Measurements from ENCODE around the gene KRT82. TPM values are rescaled to one million over a fixed set of nuclear protein-coding genes. Genes with fewer than 3 reads are reported as not detected.

KRT82 gene
- total RNA-seq, 2 donors from 2014 or later: not detected

GRCh38 chr12:52437508-52437907, 31.4 kb upstream of the KRT82 start:
- H3K4me1 ChIP-seq (ENCODE audit: control insufficient read depth in 1 of 2, low read depth in 2 of 2): no peaks in the 10 kb centered on the region
- TF ChIP-seq, protein P1, sequence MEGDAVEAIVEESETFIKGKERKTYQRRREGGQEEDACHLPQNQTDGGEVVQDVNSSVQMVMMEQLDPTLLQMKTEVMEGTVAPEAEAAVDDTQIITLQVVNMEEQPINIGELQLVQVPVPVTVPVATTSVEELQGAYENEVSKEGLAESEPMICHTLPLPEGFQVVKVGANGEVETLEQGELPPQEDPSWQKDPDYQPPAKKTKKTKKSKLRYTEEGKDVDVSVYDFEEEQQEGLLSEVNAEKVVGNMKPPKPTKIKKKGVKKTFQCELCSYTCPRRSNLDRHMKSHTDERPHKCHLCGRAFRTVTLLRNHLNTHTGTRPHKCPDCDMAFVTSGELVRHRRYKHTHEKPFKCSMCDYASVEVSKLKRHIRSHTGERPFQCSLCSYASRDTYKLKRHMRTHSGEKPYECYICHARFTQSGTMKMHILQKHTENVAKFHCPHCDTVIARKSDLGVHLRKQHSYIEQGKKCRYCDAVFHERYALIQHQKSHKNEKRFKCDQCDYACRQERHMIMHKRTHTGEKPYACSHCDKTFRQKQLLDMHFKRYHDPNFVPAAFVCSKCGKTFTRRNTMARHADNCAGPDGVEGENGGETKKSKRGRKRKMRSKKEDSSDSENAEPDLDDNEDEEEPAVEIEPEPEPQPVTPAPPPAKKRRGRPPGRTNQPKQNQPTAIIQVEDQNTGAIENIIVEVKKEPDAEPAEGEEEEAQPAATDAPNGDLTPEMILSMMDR (IDR thresholded peaks at IDR 0.05): no peak
- H3K4me3 ChIP-seq: no peak overlapping the region
- H3K27ac ChIP-seq: no peak overlapping the region
- H3K27me3 ChIP-seq (replicated peaks; ENCODE audit: insufficient read depth): no peaks in the 10 kb centered on the region
- DNase-seq (ENCODE audit: low spot score) (no peak), ATAC-seq (ENCODE audit: insufficient number of reproducible peaks, low FRiP score, low read depth) (no peak)
- no peaks in the 10 kb centered on the region for H3K9me3 ChIP-seq
- no peaks in the 10 kb centered on the region for H3K36me3 ChIP-seq

- Histone ChIP-seq H3K4me3 (no peak overlapping the region), H3K36me3 (no peaks in the 10 kb centered on the region), H3K27me3 (replicated peaks; ENCODE audit: insufficient read depth) (no peaks in the 10 kb centered on the region), H3K27ac (no peak overlapping the region), H3K9me3 (no peaks in the 10 kb centered on the region), H3K4me1 (ENCODE audit: control insufficient read depth in 1 of 2, low read depth in 2 of 2) (no peaks in the 10 kb centered on the region)
- ATAC-seq (ENCODE audit: insufficient number of reproducible peaks, low FRiP score, low read depth): no peak
- no peak for DNase-seq (ENCODE audit: low spot score)
- TF ChIP-seq, protein P1 (IDR thresholded peaks at IDR 0.05): no peak
Measured at GRCh38 chr12:52436828-52437474, 30.8 kb upstream of the KRT82 start.

DNA sequence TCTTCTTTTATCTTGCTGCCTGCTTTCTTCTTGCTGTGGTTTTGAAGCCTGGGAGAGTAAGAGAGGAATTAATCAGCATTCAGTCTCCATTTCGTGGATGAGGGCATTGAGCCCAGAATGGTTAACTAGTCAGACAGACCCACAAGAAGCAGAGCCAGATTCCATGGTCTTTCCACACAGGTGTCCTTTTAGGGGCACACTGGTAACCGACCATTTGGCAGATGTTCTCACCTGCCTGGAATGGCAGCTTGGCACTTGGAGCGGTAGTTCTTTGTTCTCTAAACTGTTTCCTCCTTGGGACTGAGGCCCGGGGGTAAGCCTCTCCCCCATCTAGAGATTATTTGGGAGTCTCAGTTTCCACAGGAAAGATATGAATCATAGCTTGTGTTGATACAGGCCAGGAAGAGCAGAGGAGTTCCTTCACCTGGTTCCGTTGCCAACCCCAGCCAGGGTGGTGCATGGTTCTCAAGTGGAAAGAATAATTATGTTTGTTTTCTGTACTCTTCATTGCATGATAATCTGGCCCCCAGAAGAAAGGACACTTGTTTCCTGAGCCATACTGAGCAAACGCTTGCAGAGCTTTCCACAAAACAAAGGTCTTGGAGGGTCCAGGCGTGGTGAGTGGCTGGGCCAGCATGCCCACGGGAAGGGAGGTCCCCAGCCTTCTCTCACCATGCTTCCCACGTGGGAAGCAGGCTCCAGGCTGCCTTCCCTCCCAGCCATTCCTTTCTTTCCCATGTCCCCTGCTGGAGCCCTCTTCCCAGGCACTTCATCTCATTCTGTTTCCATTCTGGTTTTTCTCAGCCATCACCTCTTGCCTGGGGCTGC, 30.1 kb upstream of the KRT82 start:
- TF ChIP-seq, protein P1 (IDR thresholded peaks at IDR 0.05): no peak
- no peak for ATAC-seq (ENCODE audit: insufficient number of reproducible peaks, low FRiP score, low read depth)

GRCh38 chr12:52435659-52435999, 29.5 kb upstream of the KRT82 start:
- Histone ChIP-seq H3K27ac (no peak overlapping the region), H3K36me3 (no peaks in the 10 kb centered on the region)
- TF ChIP-seq, protein P1 (IDR thresholded peaks at IDR 0.05): no peak

More for the DNA sequence above, 30.1 kb upstream of the KRT82 start:
- no peak for DNase-seq (ENCODE audit: low spot score)
- Histone ChIP-seq H3K4me1 (ENCODE audit: control insufficient read depth in 1 of 2, low read depth in 2 of 2) (no peaks in the 10 kb centered on the region), H3K27ac (no peak overlapping the region), H3K36me3 (no peaks in the 10 kb centered on the region), H3K4me3 (no peak overlapping the region), H3K9me3 (no peaks in the 10 kb centered on the region), H3K27me3 (replicated peaks; ENCODE audit: insufficient read depth) (no peaks in the 10 kb centered on the region)

GRCh38 chr12:52434760-52435530, 28.8 kb upstream of the KRT82 start:
- TF ChIP-seq, protein P1 (IDR thresholded peaks at IDR 0.05): no peak
- Histone ChIP-seq H3K4me3 (no peak overlapping the region), H3K27me3 (replicated peaks; ENCODE audit: insufficient read depth) (no peaks in the 10 kb centered on the region), H3K4me1 (ENCODE audit: control insufficient read depth in 1 of 2, low read depth in 2 of 2) (no peaks in the 10 kb centered on the region), H3K9me3 (no peaks in the 10 kb centered on the region), H3K27ac (no peak overlapping the region), H3K36me3 (no peaks in the 10 kb centered on the region)
- DNase-seq (ENCODE audit: low spot score) (no peak), ATAC-seq (ENCODE audit: insufficient number of reproducible peaks, low FRiP score, low read depth) (no peak)

More at GRCh38 chr12:52435659-52435999, 29.5 kb upstream of the KRT82 start:
- no peaks in the 10 kb centered on the region for H3K27me3 ChIP-seq (replicated peaks; ENCODE audit: insufficient read depth)
- no peak overlapping the region for H3K4me3 ChIP-seq
- DNase-seq (ENCODE audit: low spot score): no peak
- no peaks in the 10 kb centered on the region for H3K9me3 ChIP-seq
- no peak for ATAC-seq (ENCODE audit: insufficient number of reproducible peaks, low FRiP score, low read depth)
- no peaks in the 10 kb centered on the region for H3K4me1 ChIP-seq (ENCODE audit: control insufficient read depth in 1 of 2, low read depth in 2 of 2)

All from thoracic aorta (tissue), 2 donors.